SK-N-SH treated with all-trans-retinoic acid at 6 μM for 48 hours (cell line): ENCODE results near the gene WASF1.
"Not testable (repeated sequence)": the region's sequence is repeated elsewhere in the genome, so short reads cannot be mapped to it uniquely, and the experiment has no call there.

Experiments used
- BACH2 ChIP-seq: fragments of 250-450 bp; sonication (Bioruptor Pico); IDR thresholded peaks from 2 replicates; pipeline ENCODE4 v1.9.0; 2021; ENCODE audit warnings: mild to moderate bottlenecking, borderline replicate concordance
- CSDC2 ChIP-seq: fragments of 250-450 bp; sonication (Bioruptor Pico); IDR thresholded peaks from 2 replicates; pipeline ENCODE4 v1.5.0; 2020; ENCODE audit warnings: mild to moderate bottlenecking, moderate library complexity
- ESRRG ChIP-seq: fragments of 250-450 bp; sonication (Bioruptor Pico); IDR thresholded peaks from 2 replicates; pipeline ENCODE4 v1.6.1; 2021; ENCODE audit warnings: mild to moderate bottlenecking
- OSR1 ChIP-seq: fragments of 250-450 bp; sonication (Bioruptor Pico); IDR thresholded peaks from 2 replicates; pipeline ENCODE4 v1.8.0; 2022; ENCODE audit warnings: moderate library complexity, mild to moderate bottlenecking, inconsistent platforms
- PATZ1 ChIP-seq: fragments of 250-450 bp; sonication (Bioruptor Pico); IDR thresholded peaks from 2 replicates; pipeline ENCODE4 v1.8.0; 2020; ENCODE audit warnings: mild to moderate bottlenecking, moderate library complexity, borderline replicate concordance
- TCF4 ChIP-seq: fragments of 250-450 bp; sonication (Bioruptor Pico); IDR thresholded peaks from 2 replicates; pipeline ENCODE4 v1.8.0; 2021; ENCODE audit warnings: mild to moderate bottlenecking, moderate library complexity, borderline replicate concordance
- TOX ChIP-seq: fragments of 250-450 bp; sonication (Bioruptor Pico); IDR thresholded peaks from 2 replicates; pipeline ENCODE4 v1.8.0; 2021; ENCODE audit warnings: mild to moderate bottlenecking, moderate library complexity, borderline replicate concordance
- ZNF70 ChIP-seq: fragments of 450-650 bp; formaldehyde crosslinking; IDR thresholded peaks from 2 replicates; pipeline ENCODE4 v1.5.0; 2020; ENCODE audit warnings: mild to moderate bottlenecking, moderate library complexity
- ZNF8 ChIP-seq: fragments of 450-650 bp; formaldehyde crosslinking; IDR thresholded peaks from 2 replicates; pipeline ENCODE4 v1.5.0; 2020; ENCODE audit warnings: mild to moderate bottlenecking, moderate library complexity

GRCh38 chr6:110073474-110073873 is 106.0 kb downstream of the WASF1 start:
- TF ChIP-seq ZNF8 (CRISPR knock-in tag); TOX (CRISPR knock-in tag); PATZ1 (CRISPR knock-in tag); BACH2 (CRISPR knock-in tag); CSDC2 (CRISPR knock-in tag); ESRRG; OSR1; TCF4 (CRISPR knock-in tag): not testable (repeated sequence)
- TF ChIP-seq ZNF70 (CRISPR knock-in tag), result peak; percentile 66; the same call in 1 of the 2 replicates
